ENCODE measurements around the gene ANAPC13. TPM values are rescaled to one million over a fixed set of nuclear protein-coding genes. Genes with fewer than 3 reads are reported as not detected.

Gene ANAPC13
- total RNA-seq, 1 experiment from 2014 or later, result 68.8 TPM

DNA sequence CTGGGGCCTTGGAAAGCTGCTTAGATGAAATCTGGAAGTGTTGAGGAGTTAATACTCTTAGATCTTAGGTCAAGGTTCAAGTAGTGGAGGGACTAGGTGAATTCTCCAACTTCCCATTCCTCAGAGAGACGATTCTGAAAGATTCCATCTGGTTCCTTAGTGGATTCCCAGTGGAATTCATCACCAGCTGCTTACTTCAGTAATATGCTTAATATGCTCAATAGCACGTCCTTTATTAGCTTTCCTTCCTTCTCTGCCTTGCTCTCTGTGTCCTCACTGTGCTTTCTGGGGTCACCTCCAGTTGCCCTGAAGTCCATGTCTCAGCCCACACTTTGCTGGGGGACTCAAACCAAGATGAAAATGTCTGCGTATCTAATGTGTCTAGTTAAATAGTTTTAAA is 31.1 kb upstream of the ANAPC13 start:
- Histone ChIP-seq H3K9me3 (ENCODE audit: control insufficient read depth, insufficient read depth, low read depth, low read length) (peaks cover 3% of the 10 kb centered on the region; the same call in 1 of the 2 replicates), H3K27ac (ENCODE audit: low read length) (no peak overlapping the region), H3K4me3 (ENCODE audit: low read depth in 2 of 2, low read length in 2 of 2) (no peak overlapping the region), H3K36me3 (ENCODE audit: control insufficient read depth, insufficient read depth, low read length) (no peaks in the 10 kb centered on the region), H3K27me3 (ENCODE audit: control insufficient read depth, insufficient read depth, low read length) (no peaks in the 10 kb centered on the region), H3K4me1 (ENCODE audit: control insufficient read depth, insufficient read depth, low read length) (no peaks in the 10 kb centered on the region)
- POLR2A ChIA-PET, result no interaction called here
- BruUV-seq (replicated peaks), result no TSS peak
- intact Hi-C loops (cut with micrococcal nuclease; ENCODE audit: unreplicated experiment) (no loop called here), in situ Hi-C loops (cut with HindIII; ENCODE audit: low pct_unique_long_range_greater_than_20kb, low sequenced_read_pairs) (no loop called here)
- TF ChIP-seq POLR2AphosphoS5 (IDR thresholded peaks at IDR 0.05; ENCODE audit: low read depth, low read length) (no peak), TCF7L2 (IDR thresholded peaks at IDR 0.05; ENCODE audit: low read depth, low read length) (no peak)
- TF ChIP-seq, protein P1, sequence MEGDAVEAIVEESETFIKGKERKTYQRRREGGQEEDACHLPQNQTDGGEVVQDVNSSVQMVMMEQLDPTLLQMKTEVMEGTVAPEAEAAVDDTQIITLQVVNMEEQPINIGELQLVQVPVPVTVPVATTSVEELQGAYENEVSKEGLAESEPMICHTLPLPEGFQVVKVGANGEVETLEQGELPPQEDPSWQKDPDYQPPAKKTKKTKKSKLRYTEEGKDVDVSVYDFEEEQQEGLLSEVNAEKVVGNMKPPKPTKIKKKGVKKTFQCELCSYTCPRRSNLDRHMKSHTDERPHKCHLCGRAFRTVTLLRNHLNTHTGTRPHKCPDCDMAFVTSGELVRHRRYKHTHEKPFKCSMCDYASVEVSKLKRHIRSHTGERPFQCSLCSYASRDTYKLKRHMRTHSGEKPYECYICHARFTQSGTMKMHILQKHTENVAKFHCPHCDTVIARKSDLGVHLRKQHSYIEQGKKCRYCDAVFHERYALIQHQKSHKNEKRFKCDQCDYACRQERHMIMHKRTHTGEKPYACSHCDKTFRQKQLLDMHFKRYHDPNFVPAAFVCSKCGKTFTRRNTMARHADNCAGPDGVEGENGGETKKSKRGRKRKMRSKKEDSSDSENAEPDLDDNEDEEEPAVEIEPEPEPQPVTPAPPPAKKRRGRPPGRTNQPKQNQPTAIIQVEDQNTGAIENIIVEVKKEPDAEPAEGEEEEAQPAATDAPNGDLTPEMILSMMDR (IDR thresholded peaks at IDR 0.05), result no peak
- ATAC-seq (no peak), DNase-seq (ENCODE audit: low read depth, low spot score) (no peak)
- CTCF ChIA-PET, result no interaction called here

DNA sequence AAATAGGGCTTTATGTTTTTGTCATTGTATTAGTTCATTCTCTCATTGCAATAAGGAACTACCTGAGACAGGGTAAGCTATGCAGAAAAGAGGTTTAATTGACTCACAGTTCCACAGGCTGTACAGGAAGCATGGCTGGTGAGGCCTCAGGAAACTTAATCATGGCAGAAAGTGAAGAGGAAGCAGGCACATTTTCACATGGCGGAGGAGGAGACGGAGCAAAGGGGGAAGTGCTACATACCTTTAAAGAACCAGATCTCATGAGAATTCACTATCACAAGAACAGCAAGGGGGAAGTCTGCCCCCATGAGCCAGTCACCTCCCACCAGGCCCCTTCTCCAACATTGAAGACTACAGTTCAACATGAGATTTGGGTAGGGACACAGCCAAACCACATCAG is 25.7 kb upstream of the ANAPC13 start:
- Histone ChIP-seq H3K4me3 (ENCODE audit: low read depth in 2 of 2, low read length in 2 of 2) (no peak overlapping the region), H3K4me1 (ENCODE audit: control insufficient read depth, insufficient read depth, low read length) (no peaks in the 10 kb centered on the region), H3K9me3 (ENCODE audit: control insufficient read depth, insufficient read depth, low read depth, low read length) (no peaks in the 10 kb centered on the region), H3K36me3 (ENCODE audit: control insufficient read depth, insufficient read depth, low read length) (0 out of 2 replicates have a peak, but pooled peaks cover 4% of the 10 kb centered on the region), H3K27me3 (ENCODE audit: control insufficient read depth, insufficient read depth, low read length) (no peaks in the 10 kb centered on the region), H3K27ac (ENCODE audit: low read length) (no peak overlapping the region)
- CTCF ChIA-PET, result no interaction called here
- intact Hi-C loops (cut with micrococcal nuclease; ENCODE audit: unreplicated experiment), result no loop called here
- no TSS peak for BruUV-seq (replicated peaks)
- ATAC-seq, result no peak
- POLR2A ChIA-PET, result no interaction called here
- in situ Hi-C loops (cut with HindIII; ENCODE audit: low pct_unique_long_range_greater_than_20kb, low sequenced_read_pairs), result no loop called here
- DNase-seq (ENCODE audit: low read depth, low spot score), result no peak
- TF ChIP-seq, protein P2, sequence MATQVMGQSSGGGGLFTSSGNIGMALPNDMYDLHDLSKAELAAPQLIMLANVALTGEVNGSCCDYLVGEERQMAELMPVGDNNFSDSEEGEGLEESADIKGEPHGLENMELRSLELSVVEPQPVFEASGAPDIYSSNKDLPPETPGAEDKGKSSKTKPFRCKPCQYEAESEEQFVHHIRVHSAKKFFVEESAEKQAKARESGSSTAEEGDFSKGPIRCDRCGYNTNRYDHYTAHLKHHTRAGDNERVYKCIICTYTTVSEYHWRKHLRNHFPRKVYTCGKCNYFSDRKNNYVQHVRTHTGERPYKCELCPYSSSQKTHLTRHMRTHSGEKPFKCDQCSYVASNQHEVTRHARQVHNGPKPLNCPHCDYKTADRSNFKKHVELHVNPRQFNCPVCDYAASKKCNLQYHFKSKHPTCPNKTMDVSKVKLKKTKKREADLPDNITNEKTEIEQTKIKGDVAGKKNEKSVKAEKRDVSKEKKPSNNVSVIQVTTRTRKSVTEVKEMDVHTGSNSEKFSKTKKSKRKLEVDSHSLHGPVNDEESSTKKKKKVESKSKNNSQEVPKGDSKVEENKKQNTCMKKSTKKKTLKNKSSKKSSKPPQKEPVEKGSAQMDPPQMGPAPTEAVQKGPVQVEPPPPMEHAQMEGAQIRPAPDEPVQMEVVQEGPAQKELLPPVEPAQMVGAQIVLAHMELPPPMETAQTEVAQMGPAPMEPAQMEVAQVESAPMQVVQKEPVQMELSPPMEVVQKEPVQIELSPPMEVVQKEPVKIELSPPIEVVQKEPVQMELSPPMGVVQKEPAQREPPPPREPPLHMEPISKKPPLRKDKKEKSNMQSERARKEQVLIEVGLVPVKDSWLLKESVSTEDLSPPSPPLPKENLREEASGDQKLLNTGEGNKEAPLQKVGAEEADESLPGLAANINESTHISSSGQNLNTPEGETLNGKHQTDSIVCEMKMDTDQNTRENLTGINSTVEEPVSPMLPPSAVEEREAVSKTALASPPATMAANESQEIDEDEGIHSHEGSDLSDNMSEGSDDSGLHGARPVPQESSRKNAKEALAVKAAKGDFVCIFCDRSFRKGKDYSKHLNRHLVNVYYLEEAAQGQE (IDR thresholded peaks at IDR 0.05; ENCODE audit: insufficient read depth in 1 of 2, low read depth in 2 of 2, low read length in 1 of 2), result no peak
- TF ChIP-seq POLR2AphosphoS5 (IDR thresholded peaks at IDR 0.05; ENCODE audit: low read depth, low read length), result no peak
- TF ChIP-seq TCF7L2 (IDR thresholded peaks at IDR 0.05; ENCODE audit: low read depth, low read length), result no peak
- TF ChIP-seq, protein P1 (IDR thresholded peaks at IDR 0.05), result no peak
- no peak for TF ChIP-seq SIN3A (IDR thresholded peaks at IDR 0.05; ENCODE audit: borderline replicate concordance, insufficient read depth, low read depth, low read length)
